Neural cell (in vitro differentiated cells): Measurements from ENCODE around the gene DHRS1.
"Not testable (repeated sequence)": the region's sequence is repeated elsewhere in the genome, so short reads cannot be mapped to it uniquely, and the experiment has no call there.

Experiments used
- CTCF ChIP-seq: fragments of 450-650 bp; IDR thresholded peaks from 2 replicates; pipeline ENCODE4 v1.5.1; 2014; ENCODE audit warnings: antibody characterized with exemption, mild to moderate bottlenecking, moderate library complexity; ENCODE audit not compliant: poor library complexity, severe bottlenecking
- EP300 ChIP-seq: fragments of 450-650 bp; conservative IDR thresholded peaks from 2 replicates; pipeline ENCODE4 v1.6.1; 2014; ENCODE audit warnings: antibody characterized with exemption, mild to moderate bottlenecking, moderate library complexity; ENCODE audit not compliant: poor library complexity, severe bottlenecking
- EZH2 ChIP-seq: fragments of 200-600, 300-800 bp; shearing (Covaris generic), sonication (generic); IDR thresholded peaks from 2 replicates; pipeline ENCODE4 v1.6.1; 2014; ENCODE audit warnings: antibody characterized with exemption, low read length, borderline replicate concordance, mild to moderate bottlenecking; ENCODE audit not compliant: insufficient read depth, poor library complexity, severe bottlenecking
- POLR2AphosphoS5 ChIP-seq: IDR thresholded peaks from 2 replicates; pipeline ENCODE4 v1.6.1; 2012
- RAD21 ChIP-seq: fragments of 450-650 bp; conservative IDR thresholded peaks from 2 replicates; pipeline ENCODE4 v1.6.1; 2014; ENCODE audit warnings: antibody characterized with exemption, mild to moderate bottlenecking, moderate library complexity

- TF ChIP-seq CTCF (peak; percentile 68), RAD21 (peak; percentile 63)
- not testable (repeated sequence) for TF ChIP-seq EP300, EZH2, POLR2AphosphoS5
These were observed 28.3 kb upstream of the DHRS1 start for GRCh38 chr14:24327914-24328313.
